Fibroblast of lung (primary cell): ENCODE results near the gene MAPK8.

Source experiments
- CTCF ChIP-seq, 2 donors: IDR thresholded peaks in 1 of 2; conservative IDR thresholded peaks in 1 of 2; 1 replicate in 1 of 2; 2 replicates in 1 of 2; pipeline ENCODE4 v1.5.1; 2011 to 2012; ENCODE audit warnings: low read length in 2 of 2, control low read depth in 1 of 2, inconsistent platforms in 1 of 2, low read depth in 1 of 2, mild to moderate bottlenecking in 1 of 2
- EZH2 ChIP-seq: IDR thresholded peaks from 2 replicates; pipeline ENCODE4 v1.5.1; 2012; ENCODE audit warnings: low read length, control low read depth, mild to moderate bottlenecking; ENCODE audit errors: missing control alignments

- TF ChIP-seq CTCF (conservative IDR thresholded peaks at IDR 0.05 in 1 of 2, IDR thresholded peaks at IDR 0.05 in 1 of 2; ENCODE audit: low read depth in 1 of 2, low read length in 2 of 2) (no peak), EZH2 (no peak)
Observed at GRCh38 chr10:48332166-48332870, 25.8 kb downstream of the MAPK8 start.
